ELR (cell line): Measurements from ENCODE around the gene CERT1.
A peak's percentile ranks its signal among the peaks of the same experiment; 100 is the strongest.

Source experiments
- DNase-seq: peaks from one replicate; pipeline ENCODE4 v3.0.0-alpha.2; 2015; ENCODE audit warnings: low read depth

CERT1 gene

GRCh38 chr5:75473463-75473862 is 38.0 kb downstream of the CERT1 start:
- DNase-seq: no peak

GRCh38 chr5:75472973-75473372 is 38.5 kb downstream of the CERT1 start:
- no peak for DNase-seq

- DNase-seq: no peak
Observed at GRCh38 chr5:75471193-75471592, 40.2 kb downstream of the CERT1 start.

DNA sequence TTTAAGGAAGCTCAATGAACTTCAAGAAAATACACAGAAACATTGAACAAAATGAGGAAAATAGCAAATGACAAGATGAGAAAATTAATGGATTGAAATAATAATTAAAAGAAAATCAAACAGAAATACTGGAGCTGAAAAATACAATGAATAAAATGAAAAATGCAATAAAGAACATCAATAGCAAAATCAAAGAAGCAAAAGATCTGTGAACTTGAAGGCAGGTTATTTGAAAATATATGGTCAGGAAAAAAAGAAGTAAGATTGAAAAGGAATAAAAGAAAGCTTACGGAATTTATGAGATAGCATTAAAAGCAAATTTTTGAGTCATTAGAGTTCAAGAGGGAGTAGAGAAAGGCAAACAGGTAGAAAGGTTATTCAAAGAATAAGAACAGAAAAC is 42.4 kb downstream of the CERT1 start:
- DNase-seq: no peak

DNA sequence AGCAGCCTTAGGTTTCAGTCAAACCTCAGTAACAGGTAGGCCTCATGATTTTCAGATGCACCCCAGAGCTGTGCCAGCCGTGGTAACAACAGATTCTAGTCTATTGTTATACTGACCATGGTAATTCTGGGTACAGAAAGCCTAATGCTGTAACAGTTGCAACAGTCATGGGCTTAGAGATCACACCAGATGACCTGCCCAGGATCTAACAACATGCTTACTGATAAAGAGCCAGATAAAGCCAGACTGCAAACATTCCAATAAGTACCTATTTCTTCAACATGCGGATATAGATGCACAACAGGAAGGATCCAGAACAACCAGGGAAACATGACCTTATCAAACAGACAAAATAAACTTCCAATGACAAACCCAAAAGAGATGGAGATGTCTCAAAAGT is 42.8 kb downstream of the CERT1 start:
- no peak for DNase-seq

- DNase-seq: no peak
Observed at GRCh38 chr5:75466006-75466716, 45.3 kb downstream of the CERT1 start.

GRCh38 chr5:75465480-75465879 is 45.9 kb downstream of the CERT1 start:
- no peak for DNase-seq

- DNase-seq: no peak
Observed at GRCh38 chr5:75463726-75464125, 47.7 kb downstream of the CERT1 start.

GRCh38 chr5:75461679-75462078 is 49.8 kb downstream of the CERT1 start:
- DNase-seq: peak; percentile 77

DNA sequence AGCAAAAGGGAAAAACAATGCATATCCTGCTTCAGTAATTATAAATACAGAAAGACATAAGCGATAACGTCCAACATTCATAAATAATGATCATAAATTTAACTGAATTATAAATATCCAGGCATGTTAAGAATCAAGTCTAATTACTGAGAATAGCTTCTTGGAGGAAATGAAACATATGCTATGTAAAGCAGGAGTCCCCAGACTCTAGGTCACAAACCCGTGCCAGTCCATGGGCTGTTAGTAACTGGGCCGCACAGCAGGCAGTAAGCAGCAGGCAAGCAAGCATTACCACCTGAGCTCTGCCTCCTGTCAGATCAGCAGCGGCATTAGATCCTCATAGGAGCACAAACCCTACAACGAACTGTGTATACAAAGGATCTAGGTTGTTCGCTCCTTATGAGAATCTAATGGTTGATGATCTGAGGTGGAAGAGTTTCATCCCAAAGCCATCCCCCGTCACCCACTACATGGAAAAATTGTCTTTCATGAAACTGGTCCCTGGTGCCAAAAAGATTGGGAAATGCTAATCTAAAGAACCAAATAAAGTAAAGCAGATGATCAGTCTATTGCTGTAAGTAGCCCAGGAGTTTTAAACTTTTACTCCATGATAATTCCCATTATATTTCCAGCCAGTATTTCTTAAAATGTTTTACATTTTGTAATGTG is 50.4 kb downstream of the CERT1 start:
- no peak for DNase-seq

GRCh38 chr5:75460532-75460931 is 50.9 kb downstream of the CERT1 start:
- DNase-seq: no peak

DNA sequence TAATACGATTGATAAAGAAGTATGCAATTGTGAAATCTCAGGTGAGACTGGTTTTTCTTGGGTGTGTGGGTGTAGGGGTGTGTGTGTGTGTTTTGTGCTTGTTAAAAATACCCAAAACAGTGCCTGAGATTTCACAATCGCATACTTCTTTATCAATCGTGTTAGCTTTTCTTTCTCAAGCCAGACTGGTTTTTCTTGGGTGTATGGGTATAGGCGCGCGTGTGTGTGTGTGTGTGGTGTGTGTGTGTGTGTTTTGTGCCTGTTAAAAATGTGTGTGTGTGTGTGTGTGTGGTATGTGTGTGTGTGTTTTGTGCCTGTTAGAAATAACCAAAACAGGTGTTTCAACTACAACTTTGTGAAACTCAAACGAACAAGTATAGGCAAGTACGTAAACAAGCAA is 53.7 kb downstream of the CERT1 start:
- DNase-seq: no peak

GRCh38 chr5:75457161-75457560 is 54.3 kb downstream of the CERT1 start:
- no peak for DNase-seq

DNA sequence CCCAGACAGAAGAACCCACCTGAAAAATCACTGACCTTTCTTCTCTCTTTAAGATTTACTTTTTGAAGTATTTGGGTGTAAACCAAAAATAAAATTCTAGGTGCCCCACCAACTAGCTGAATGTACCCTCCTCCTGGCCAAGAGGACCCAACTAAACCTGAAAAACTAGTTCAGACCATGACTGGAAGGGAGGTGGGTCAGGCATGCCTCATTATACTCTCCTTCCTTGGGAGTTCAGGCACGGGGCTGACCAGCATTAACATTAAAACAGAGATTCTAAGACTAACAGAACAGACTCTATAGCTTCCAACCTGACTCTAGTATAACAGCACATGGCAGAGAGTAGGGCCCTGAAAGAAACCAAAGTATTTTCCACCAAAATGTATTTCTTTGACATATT is 61.4 kb downstream of the CERT1 start:
- no peak for DNase-seq

GRCh38 chr5:75446068-75446467 is 65.4 kb downstream of the CERT1 start:
- no peak for DNase-seq

DNA sequence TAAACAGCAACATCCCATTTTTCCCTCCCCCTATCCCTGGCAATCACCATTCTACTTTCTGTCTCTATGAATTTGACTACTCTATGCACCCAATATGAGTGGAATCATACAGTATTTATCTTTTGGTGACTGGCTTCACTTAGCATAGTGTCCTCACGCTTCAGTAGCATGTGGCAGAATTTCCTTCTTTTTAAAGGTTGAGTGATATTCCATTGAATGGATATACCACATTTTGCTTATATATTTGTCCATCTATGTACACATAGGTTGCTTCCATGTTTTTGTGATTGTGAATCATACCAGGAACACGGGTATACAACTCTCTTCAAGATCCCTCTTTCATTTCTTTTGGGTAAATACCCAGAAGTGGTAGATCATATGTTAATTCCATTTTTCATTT is 69.9 kb downstream of the CERT1 start:
- no peak for DNase-seq

- DNase-seq: no peak
Observed at GRCh38 chr5:75439276-75439675, 72.2 kb downstream of the CERT1 start.

DNA sequence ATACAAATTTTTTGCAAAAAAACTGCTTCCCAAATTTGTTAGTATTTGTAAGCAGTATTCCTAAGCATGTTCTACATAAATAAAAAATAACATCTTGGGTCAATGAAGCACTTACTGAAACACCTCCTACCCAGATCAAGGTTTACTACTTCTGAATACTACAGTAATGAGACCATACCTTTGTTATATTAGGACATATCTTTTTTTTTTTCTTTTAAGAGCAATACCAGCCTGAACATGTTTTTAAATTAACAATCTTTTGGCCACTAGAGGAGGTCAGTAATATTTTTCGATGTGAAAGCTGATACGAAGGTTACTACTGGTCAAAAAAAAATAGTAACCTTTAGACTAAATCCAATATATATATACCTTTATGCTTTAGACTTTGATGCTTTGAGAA is 72.7 kb downstream of the CERT1 start:
- no peak for DNase-seq

- no peak for DNase-seq
Observed at GRCh38 chr5:75435096-75435495, 76.3 kb downstream of the CERT1 start.

DNA sequence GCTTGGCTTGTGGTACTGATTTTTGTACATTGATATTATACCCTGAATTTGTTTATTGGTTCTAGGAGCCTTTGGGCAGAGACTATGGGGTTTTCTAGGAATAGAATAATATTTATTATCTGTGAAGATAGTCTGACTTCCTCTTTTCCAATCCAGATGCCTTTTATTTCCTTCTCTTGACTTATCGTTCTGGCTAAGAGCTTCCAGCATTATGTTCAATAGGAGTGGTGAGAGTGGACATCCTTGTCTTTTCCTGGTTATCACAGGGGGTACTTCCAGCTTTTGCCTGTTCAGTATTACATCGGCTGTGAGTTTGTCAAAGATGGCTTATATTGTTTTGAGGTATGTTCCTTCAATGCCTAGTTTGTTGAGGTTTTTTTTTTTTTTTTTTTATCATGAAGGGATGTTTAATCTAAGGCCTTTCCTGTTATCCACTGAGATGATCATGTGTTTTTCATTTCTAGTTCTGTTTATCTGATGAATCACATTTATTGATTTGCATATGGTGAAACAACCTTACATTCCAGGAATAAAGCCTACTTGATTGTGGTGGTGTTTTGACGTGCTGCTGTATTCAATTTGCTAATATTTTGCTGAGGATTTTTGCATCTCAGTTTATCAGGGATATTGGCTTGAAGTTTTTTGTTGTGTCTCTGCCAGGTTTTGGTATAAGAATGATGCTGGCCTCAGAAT is 77.5 kb downstream of the CERT1 start:
- peak; percentile 37 for DNase-seq

DNA sequence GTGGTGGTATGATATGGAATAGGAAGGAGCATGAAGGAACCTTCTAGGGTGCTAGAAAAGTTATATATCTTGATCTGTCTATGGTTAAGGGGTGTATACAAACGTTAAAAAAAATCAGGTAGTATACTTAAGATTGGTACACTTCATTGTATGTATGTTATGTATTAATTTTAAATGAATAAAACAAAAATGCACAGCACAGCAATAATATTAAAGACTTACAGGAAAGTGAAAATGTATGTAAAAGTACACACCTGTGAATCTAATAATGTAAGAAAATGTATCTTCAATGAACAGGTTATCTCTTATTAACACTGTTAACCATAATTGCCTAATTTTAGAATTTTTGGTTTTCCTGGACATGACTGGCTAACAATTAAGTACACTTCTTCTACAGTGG is 97.2 kb downstream of the CERT1 start:
- no peak for DNase-seq

DNA sequence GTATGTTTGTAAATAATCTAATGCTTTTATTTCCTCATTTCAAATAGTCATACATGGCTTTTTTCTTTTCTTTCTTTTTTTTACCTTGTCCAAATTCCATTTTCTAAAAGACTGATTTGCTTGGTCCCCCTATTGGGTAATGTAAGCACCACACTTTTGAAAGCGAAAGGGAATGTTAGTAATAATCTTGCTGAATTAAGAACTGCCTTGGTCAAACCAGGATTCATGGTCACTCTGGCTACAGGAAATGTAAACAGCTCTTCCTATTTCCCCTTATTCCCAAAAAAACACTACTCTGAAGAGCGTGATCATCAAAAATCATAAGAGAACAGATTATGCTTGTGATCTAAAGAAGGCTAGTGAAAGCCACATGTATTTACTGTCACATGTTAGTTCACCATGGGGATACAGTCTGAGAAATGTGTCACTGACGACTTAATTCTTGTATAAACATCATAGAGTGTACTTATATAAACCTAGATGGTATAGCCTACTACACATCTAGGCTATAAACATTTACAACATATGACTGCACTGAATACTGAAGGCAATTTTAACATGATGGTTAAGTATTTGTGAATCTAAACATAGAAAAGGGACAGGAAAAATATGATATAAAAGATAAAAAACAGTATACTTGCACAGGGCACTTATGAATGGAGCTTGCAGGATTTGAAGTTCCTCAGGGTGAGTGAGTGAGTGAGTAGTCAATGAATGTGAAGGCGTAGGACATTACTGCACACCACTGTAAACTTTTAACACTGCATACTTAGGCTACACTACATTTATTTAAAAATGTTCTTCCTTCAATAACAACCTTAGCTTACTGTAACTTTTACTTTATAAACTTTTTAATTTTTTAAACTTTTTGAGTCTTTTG is 99.1 kb downstream of the CERT1 start:
- DNase-seq: peak; percentile 18
